OCI-LY1 (cell line): ENCODE data around the gene PTPRN2.

Experiments
- EZH2 ChIP-seq: fragments of 200-600 bp; sonication (generic), shearing (Covaris generic); IDR thresholded peaks from 2 replicates; pipeline ENCODE4 v1.8.0; 2017; ENCODE audit warnings: borderline replicate concordance, mixed run types, mild to moderate bottlenecking, antibody characterized with exemption, low read length, moderate library complexity, mixed read lengths
- TF ChIP-seq, protein P1 (sequence below): fragments of 200-600 bp; sonication (generic), shearing (Covaris generic); IDR thresholded peaks from 2 replicates; pipeline ENCODE4 v1.5.1; 2017; ENCODE audit warnings: mild to moderate bottlenecking, antibody characterized with exemption, low read length, moderate library complexity, mixed read lengths

DNA sequence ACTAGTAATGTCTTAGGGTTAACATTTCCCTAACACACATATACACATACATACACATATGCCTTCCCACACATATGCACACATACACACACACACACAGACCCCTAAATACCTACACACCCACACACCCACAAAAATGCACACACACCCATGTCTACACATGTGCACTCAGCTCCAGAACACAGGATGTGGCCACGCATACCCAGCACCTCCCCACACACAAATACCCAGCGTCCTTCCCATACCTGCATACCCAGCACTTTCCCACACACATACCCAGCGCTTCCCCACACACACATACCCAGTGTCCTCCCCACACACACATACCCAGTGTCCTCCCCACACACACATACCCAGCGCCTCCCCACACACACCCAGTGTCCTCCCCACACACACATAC lies 715.9 kb downstream of the PTPRN2 start:
- TF ChIP-seq EZH2: no peak
- TF ChIP-seq, protein P1, sequence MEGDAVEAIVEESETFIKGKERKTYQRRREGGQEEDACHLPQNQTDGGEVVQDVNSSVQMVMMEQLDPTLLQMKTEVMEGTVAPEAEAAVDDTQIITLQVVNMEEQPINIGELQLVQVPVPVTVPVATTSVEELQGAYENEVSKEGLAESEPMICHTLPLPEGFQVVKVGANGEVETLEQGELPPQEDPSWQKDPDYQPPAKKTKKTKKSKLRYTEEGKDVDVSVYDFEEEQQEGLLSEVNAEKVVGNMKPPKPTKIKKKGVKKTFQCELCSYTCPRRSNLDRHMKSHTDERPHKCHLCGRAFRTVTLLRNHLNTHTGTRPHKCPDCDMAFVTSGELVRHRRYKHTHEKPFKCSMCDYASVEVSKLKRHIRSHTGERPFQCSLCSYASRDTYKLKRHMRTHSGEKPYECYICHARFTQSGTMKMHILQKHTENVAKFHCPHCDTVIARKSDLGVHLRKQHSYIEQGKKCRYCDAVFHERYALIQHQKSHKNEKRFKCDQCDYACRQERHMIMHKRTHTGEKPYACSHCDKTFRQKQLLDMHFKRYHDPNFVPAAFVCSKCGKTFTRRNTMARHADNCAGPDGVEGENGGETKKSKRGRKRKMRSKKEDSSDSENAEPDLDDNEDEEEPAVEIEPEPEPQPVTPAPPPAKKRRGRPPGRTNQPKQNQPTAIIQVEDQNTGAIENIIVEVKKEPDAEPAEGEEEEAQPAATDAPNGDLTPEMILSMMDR: no peak
